HepG2 (cell line): ENCODE results near the gene RBP4. TPM values are rescaled to one million over a fixed set of nuclear protein-coding genes. Genes with fewer than 3 reads are reported as not detected.

Source experiments
- RAD21 ChIP-seq: fragments of 450-650 bp; formaldehyde crosslinking; IDR thresholded peaks from 2 replicates; pipeline ENCODE4 v1.5.0; 2020; ENCODE audit warnings: mild to moderate bottlenecking
- SP4 ChIP-seq: sonication (generic); formaldehyde crosslinking; IDR thresholded peaks from 2 replicates; pipeline ENCODE4 v1.8.1; 2023; ENCODE audit warnings: mild to moderate bottlenecking, missing genetic modification reagents
- ZNF615 ChIP-seq: sonication (generic); formaldehyde crosslinking; IDR thresholded peaks from 2 replicates; pipeline ENCODE4 v1.5.0; 2020; ENCODE audit warnings: mild to moderate bottlenecking, missing genetic modification reagents, borderline replicate concordance
- ZNF713 ChIP-seq: sonication (generic); formaldehyde crosslinking; IDR thresholded peaks from 2 replicates; pipeline ENCODE4 v1.4.0; 2020; ENCODE audit warnings: mild to moderate bottlenecking, missing genetic modification reagents
- polyA plus RNA-seq, 8 experiments: library from polyadenylated mRNA; depleted of rRNA in 3 of 8; stranded (reverse) in 7 of 8; unstranded in 1 of 8; fragments of >200 nt; fragmentation: Illumina TruSeq in 4 of 8; extraction: Trizol in 4 of 8; gene quantifications; 2 replicates each; pipeline versions ENCODE4 v1.2.1 to v1.2.3, GENCODE V29; 2011 to 2016; ENCODE audit warnings: low read depth in 4 of 8, missing spikeins in 1 of 8, mixed read lengths in 1 of 8; ENCODE audit not compliant: insufficient read depth in 1 of 8
- total RNA-seq, 5 experiments: library from RNA; depleted of rRNA; stranded (reverse); fragments of >200 nt; fragmentation: Illumina TruSeq; extraction: Trizol; gene quantifications; 2 replicates each; pipeline ENCODE4 v1.2.3, GENCODE V29; 2016; ENCODE audit warnings: low read depth in 1 of 5
- TF ChIP-seq, protein P1 (sequence below), 2 experiments: sonication (generic) in 1 of 2; formaldehyde crosslinking in 1 of 2; IDR thresholded peaks; 2 replicates each; pipeline versions ENCODE4 v1.4.0 to v1.6.1; 2018 to 2020; ENCODE audit warnings: missing genetic modification reagents in 2 of 2, borderline replicate concordance in 1 of 2, low read depth in 1 of 2, mild to moderate bottlenecking in 1 of 2, missing biosample characterization in 1 of 2
- TF ChIP-seq, protein P2 (sequence below): sonication (generic); formaldehyde crosslinking; IDR thresholded peaks from 2 replicates; pipeline ENCODE4 v1.4.0; 2020; ENCODE audit warnings: missing genetic modification reagents, borderline replicate concordance
- TF ChIP-seq, protein P3 (sequence below): sonication (generic); formaldehyde crosslinking; IDR thresholded peaks from 2 replicates; pipeline ENCODE4 v1.5.0; 2020; ENCODE audit warnings: missing genetic modification reagents

RBP4 gene
- total and polyA plus RNA-seq, 2 of the 13 experiments (the other 11 are each of a cell fraction or from before 2014, with no cell fraction given): 642 to 931 TPM

DNA sequence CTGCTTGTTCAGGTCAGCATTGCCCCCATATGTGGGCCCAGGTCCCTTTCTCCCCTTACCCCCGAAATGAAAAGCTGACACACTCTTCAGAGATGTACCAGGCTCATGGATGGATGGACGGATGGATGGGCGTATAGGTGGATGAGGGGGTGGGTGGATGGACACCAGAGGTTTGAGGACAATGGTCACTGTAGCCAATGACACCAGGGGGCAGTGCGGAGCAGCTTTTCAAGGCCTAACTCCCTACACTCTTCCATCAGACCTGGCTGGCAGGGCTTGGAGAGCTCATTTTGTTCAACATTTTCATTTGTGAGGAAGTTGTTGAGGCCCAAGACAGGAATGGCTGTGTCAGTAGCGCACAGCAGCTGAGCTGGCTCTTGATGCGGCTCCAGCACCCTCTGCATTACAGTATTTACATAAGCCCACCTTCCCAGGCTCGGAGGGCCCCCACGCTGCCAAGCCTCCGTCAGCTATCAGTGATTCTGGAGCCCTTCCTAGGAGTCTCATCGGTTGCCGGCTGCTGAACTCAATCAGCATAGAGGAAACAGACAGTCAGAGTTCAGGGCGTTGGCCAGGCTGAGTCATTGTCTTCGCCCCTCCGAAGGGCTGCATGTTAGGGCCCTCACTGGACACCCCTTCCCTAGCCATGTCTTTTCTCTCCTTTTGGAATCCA lies 46.1 kb downstream of the RBP4 start (continued):
- TF ChIP-seq, protein P1, sequence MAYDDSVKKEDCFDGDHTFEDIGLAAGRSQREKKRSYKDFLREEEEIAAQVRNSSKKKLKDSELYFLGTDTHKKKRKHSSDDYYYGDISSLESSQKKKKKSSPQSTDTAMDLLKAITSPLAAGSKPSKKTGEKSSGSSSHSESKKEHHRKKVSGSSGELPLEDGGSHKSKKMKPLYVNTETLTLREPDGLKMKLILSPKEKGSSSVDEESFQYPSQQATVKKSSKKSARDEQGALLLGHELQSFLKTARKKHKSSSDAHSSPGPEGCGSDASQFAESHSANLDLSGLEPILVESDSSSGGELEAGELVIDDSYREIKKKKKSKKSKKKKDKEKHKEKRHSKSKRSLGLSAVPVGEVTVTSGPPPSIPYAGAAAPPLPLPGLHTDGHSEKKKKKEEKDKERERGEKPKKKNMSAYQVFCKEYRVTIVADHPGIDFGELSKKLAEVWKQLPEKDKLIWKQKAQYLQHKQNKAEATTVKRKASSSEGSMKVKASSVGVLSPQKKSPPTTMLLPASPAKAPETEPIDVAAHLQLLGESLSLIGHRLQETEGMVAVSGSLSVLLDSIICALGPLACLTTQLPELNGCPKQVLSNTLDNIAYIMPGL (CRISPR knock-in tag; IDR thresholded peaks at IDR 0.05; ENCODE audit: borderline replicate concordance in 1 of 2, low read depth in 1 of 2): peak in 1 of 2 experiments; percentile 65; a peak in 1 of 4 replicates
- TF ChIP-seq RAD21 (CRISPR knock-in tag) (peak; percentile 77), ZNF713 (no peak), ZNF615 (no peak), SP4 (CRISPR knock-in tag) (no peak)
- TF ChIP-seq, protein P2, sequence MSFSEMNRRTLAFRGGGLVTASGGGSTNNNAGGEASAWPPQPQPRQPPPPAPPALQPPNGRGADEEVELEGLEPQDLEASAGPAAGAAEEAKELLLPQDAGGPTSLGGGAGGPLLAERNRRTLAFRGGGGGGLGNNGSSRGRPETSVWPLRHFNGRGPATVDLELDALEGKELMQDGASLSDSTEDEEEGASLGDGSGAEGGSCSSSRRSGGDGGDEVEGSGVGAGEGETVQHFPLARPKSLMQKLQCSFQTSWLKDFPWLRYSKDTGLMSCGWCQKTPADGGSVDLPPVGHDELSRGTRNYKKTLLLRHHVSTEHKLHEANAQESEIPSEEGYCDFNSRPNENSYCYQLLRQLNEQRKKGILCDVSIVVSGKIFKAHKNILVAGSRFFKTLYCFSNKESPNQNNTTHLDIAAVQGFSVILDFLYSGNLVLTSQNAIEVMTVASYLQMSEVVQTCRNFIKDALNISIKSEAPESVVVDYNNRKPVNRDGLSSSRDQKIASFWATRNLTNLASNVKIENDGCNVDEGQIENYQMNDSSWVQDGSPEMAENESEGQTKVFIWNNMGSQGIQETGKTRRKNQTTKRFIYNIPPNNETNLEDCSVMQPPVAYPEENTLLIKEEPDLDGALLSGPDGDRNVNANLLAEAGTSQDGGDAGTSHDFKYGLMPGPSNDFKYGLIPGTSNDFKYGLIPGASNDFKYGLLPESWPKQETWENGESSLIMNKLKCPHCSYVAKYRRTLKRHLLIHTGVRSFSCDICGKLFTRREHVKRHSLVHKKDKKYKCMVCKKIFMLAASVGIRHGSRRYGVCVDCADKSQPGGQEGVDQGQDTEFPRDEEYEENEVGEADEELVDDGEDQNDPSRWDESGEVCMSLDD (CRISPR knock-in tag): no peak
- TF ChIP-seq, protein P3, sequence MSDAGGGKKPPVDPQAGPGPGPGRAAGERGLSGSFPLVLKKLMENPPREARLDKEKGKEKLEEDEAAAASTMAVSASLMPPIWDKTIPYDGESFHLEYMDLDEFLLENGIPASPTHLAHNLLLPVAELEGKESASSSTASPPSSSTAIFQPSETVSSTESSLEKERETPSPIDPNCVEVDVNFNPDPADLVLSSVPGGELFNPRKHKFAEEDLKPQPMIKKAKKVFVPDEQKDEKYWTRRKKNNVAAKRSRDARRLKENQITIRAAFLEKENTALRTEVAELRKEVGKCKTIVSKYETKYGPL (CRISPR knock-in tag): no peak
